BJ (cell line): ENCODE results near the gene RBMS1. TPM values are rescaled to one million over a fixed set of nuclear protein-coding genes. Genes with fewer than 3 reads are reported as not detected.
"Not testable (repeated sequence)": the region's sequence is repeated elsewhere in the genome, so short reads cannot be mapped to it uniquely, and the experiment has no call there.

ENCODE experiments used
- CTCF ChIA-PET: fragments of 350-600 bp; formaldehyde crosslinking; extraction: SDS; loops from one replicate; lab custom pipeline; 2021; ENCODE audit warnings: antibody characterized with exemption, inconsistent platforms; lab: Yijun Ruan, JAX
- POLR2A ChIA-PET: fragments of 300-600 bp; sonication (Branson Sonifier 250); formaldehyde crosslinking; extraction: SDS; loops from one replicate; lab custom pipeline; 2021; ENCODE audit warnings: antibody characterized with exemption; lab: Charles Lee
- DNase-seq: peaks from one replicate; pipeline ENCODE4 v3.0.0-alpha.2; 2011; ENCODE audit warnings: low read depth
- H3K27me3 ChIP-seq: 2 replicates; pipeline ENCODE4 v1.6.0; 2011; ENCODE audit warnings: low read length; ENCODE audit not compliant: control insufficient read depth, insufficient read depth
- H3K36me3 ChIP-seq: 2 replicates; pipeline ENCODE4 v1.5.1; 2011; ENCODE audit warnings: low read length; ENCODE audit not compliant: control insufficient read depth, insufficient read depth
- H3K4me3 ChIP-seq: 2 replicates; pipeline ENCODE4 v1.5.1; 2011; ENCODE audit warnings: low read depth, mild to moderate bottlenecking, control low read depth, low read length
- CTCF ChIP-seq: IDR thresholded peaks from 2 replicates; pipeline ENCODE4 v1.5.1; 2011; ENCODE audit warnings: low read depth, mild to moderate bottlenecking, control low read depth, inconsistent platforms, low read length, moderate library complexity; ENCODE audit not compliant: insufficient read depth
- polyA plus RNA-seq: library from polyadenylated mRNA; depleted of rRNA; stranded (reverse); fragments of >200 nt; gene quantifications from 2 replicates; pipeline ENCODE4 v1.2.3, GENCODE V29; 2011

RBMS1 gene
- polyA plus RNA-seq, 1 experiment = 80.1 TPM

GRCh38 chr2:160489111-160489510 is 4.5 kb downstream of the RBMS1 start:
- POLR2A ChIA-PET = no interaction called here
- no peak overlapping the region for H3K4me3 ChIP-seq
- DNase-seq = no peak
- no peaks in the 10 kb centered on the region for H3K27me3 ChIP-seq
- CTCF ChIA-PET = no interaction called here
- H3K36me3 ChIP-seq = no peaks in the 10 kb centered on the region; the same call in 1 of the 2 replicates
- TF ChIP-seq CTCF = no peak

DNA sequence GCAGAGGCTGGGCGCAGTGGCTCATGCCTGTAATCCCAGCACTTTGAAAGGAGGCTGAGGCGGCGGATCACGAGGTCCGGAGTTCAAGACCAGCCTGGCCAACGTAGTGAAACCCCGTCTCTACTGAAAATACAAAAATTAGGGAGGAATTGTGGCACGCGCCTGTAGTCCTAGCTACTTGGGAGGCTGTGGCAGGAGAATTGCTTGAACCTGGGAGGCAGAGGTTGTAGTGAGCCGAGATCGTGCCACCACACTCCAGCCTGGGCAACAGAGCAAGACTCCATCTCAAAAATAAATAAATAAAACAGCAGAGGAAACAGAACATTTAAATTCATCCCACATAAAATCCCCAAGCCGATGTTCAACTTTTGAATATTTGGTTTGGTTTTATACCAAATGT is 5.3 kb downstream of the RBMS1 start:
- H3K4me3 ChIP-seq, H3K27me3 ChIP-seq, DNase-seq, CTCF ChIA-PET, POLR2A ChIA-PET, H3K36me3 ChIP-seq: not testable (repeated sequence)

GRCh38 chr2:160486341-160486740 is 7.3 kb downstream of the RBMS1 start:
- no peak for DNase-seq
- CTCF ChIA-PET = interaction anchor here (0.6 to 0.9 kb wide), 2 partner anchors 9 to 363 kb away, joined by 3 read pairs; no protein-coding TSS in a partner anchor
- no peak for TF ChIP-seq CTCF
- Histone ChIP-seq H3K27me3 (no peaks in the 10 kb centered on the region), H3K4me3 (no peak overlapping the region), H3K36me3 (no peaks in the 10 kb centered on the region; the same call in 1 of the 2 replicates)
- POLR2A ChIA-PET = no interaction called here

- POLR2A ChIA-PET = no interaction called here
- CTCF ChIA-PET = no interaction called here
- Histone ChIP-seq H3K27me3 (no peaks in the 10 kb centered on the region), H3K4me3 (no peak overlapping the region), H3K36me3 (no peaks in the 10 kb centered on the region; the same call in 1 of the 2 replicates)
- TF ChIP-seq CTCF = no peak
- no peak for DNase-seq
Measured at GRCh38 chr2:160484859-160485520, 8.6 kb downstream of the RBMS1 start.

DNA sequence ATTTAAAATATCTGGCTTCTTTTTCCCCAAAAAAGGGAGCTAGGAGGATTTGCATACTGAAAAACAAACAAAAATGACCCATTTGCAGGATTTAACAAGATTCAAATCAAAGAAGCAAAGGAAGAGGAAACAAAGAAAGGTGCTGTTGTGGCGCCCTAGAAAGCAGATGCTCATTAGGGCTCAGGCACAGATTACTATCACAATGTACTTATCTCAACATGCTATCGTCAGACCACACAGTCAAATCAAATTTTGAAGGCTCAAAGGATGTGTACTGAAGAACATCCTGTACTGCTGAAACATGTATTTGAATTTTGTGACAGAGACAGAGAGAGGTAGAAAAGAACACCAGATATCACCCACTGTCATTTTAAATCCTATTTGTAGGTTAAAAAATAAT is 10.9 kb downstream of the RBMS1 start:
- ChIA-PET POLR2A (no interaction called here), CTCF (no interaction called here)
- no peak for DNase-seq
- no peak overlapping the region for H3K4me3 ChIP-seq
- no peaks in the 10 kb centered on the region; the same call in 1 of the 2 replicates for H3K36me3 ChIP-seq
- TF ChIP-seq CTCF = no peak
- no peaks in the 10 kb centered on the region for H3K27me3 ChIP-seq

- Histone ChIP-seq H3K36me3 (no peaks in the 10 kb centered on the region), H3K27me3 (no peaks in the 10 kb centered on the region)
Measured at GRCh38 chr2:160479269-160479668, 14.3 kb downstream of the RBMS1 start.

More at GRCh38 chr2:160479269-160479668, 14.3 kb downstream of the RBMS1 start:
- CTCF ChIA-PET = interaction anchor here (0.6 kb wide), 1 partner anchor 51 kb away, joined by 3 read pairs; no protein-coding TSS in a partner anchor
- no peak overlapping the region for H3K4me3 ChIP-seq
- no peak for TF ChIP-seq CTCF
- DNase-seq = no peak
- POLR2A ChIA-PET = no interaction called here
